H1 (cell line): Measurements from ENCODE around the gene OGFOD1. TPM values are rescaled to one million over a fixed set of nuclear protein-coding genes. Genes with fewer than 3 reads are reported as not detected.

Source experiments
- CTCF ChIA-PET: fragments of 300-600 bp; sonication (Branson Sonifier 250); formaldehyde crosslinking; loops from one replicate; lab custom pipeline; 2021; ENCODE audit not compliant: partially characterized antibody; lab: Charles Lee
- POLR2A ChIA-PET: fragments of 300-600 bp; sonication (Branson Sonifier 250); formaldehyde crosslinking; loops from one replicate; lab custom pipeline; 2021; ENCODE audit warnings: inconsistent platforms; ENCODE audit not compliant: partially characterized antibody; lab: Charles Lee
- DNase-seq, 2 experiments: peaks; one replicate each; pipeline versions ENCODE4 v3.0.0 to v3.0.0-alpha.2; 2010 to 2022; ENCODE audit warnings: low spot score in 2 of 2, low read depth in 1 of 2, mixed read lengths in 1 of 2
- FAIRE-seq: peaks from 2 replicates; lab custom pipeline; 2011; peaks lifted over from hg19 to GRCh38; lab: Jason Lieb, UNC
- H2AFZ ChIP-seq: 2 replicates; pipeline ENCODE4 v1.8.1; 2012; ENCODE audit warnings: low read length, inconsistent platforms
- H2AK5ac ChIP-seq: 2 replicates; pipeline ENCODE4 v1.6.1; 2013; ENCODE audit warnings: low read depth, low read length
- H2BK120ac ChIP-seq: replicated peaks from 2 replicates; pipeline ENCODE3; 2013; ENCODE audit warnings: low read depth, low read length, inconsistent platforms
- H2BK12ac ChIP-seq: 2 replicates; pipeline ENCODE4 v1.6.1; 2013; ENCODE audit warnings: low read depth, low read length
- H2BK15ac ChIP-seq: 2 replicates; pipeline ENCODE4 v1.6.1; 2013; ENCODE audit warnings: low read length
- H2BK20ac ChIP-seq: 2 replicates; pipeline ENCODE4 v1.6.1; 2013; ENCODE audit warnings: low read length
- H2BK5ac ChIP-seq: 2 replicates; pipeline ENCODE4 v1.6.1; 2013; ENCODE audit warnings: low read depth, low read length
- H3K14ac ChIP-seq: 2 replicates; pipeline ENCODE4 v1.6.1; 2013; ENCODE audit warnings: inconsistent platforms; ENCODE audit not compliant: insufficient read length
- H3K18ac ChIP-seq: 2 replicates; pipeline ENCODE4 v1.6.1; 2013; ENCODE audit warnings: low read length; ENCODE audit errors: extremely low read depth
- H3K23ac ChIP-seq: 2 replicates; pipeline ENCODE4 v1.6.1; 2013; ENCODE audit warnings: inconsistent platforms; ENCODE audit not compliant: insufficient read length
- H3K23me2 ChIP-seq: 2 replicates; pipeline ENCODE4 v1.6.1; 2013; ENCODE audit warnings: low read depth, low read length
- H3K27ac ChIP-seq: 2 replicates; pipeline ENCODE4 v1.6.1; 2011; ENCODE audit warnings: low read depth, low read length, inconsistent platforms
- H3K27me3 ChIP-seq, 4 experiments: replicated peaks in 1 of 4; 1 replicate in 1 of 4; 2 replicates in 3 of 4; pipeline versions ENCODE4 v1.6.1 to v1.8.1; 2011 to 2013; ENCODE audit warnings: low read length in 3 of 4, mild to moderate bottlenecking in 3 of 4, inconsistent platforms in 2 of 4, mixed read lengths in 2 of 4, moderate library complexity in 1 of 4; ENCODE audit not compliant: control insufficient read depth in 3 of 4, insufficient read depth in 3 of 4; ENCODE audit errors: extremely low read depth in 1 of 4
- H3K36me3 ChIP-seq, 4 experiments: 2 replicates each; pipeline versions ENCODE4 v1.6.1 to v1.8.1; 2011 to 2013; ENCODE audit warnings: mild to moderate bottlenecking in 4 of 4, low read length in 3 of 4, moderate library complexity in 2 of 4, control low read depth in 1 of 4, inconsistent platforms in 1 of 4; ENCODE audit not compliant: insufficient read depth in 4 of 4, control insufficient read depth in 2 of 4
- H3K4ac ChIP-seq: replicated peaks from 2 replicates; pipeline ENCODE3; 2013; ENCODE audit warnings: low read length, low read depth, mixed read lengths, inconsistent platforms; ENCODE audit not compliant: insufficient read length
- H3K4me1 ChIP-seq, 4 experiments: replicated peaks in 1 of 4; 1 replicate in 1 of 4; 2 replicates in 3 of 4; pipeline versions ENCODE4 v1.6.1 to v1.8.1; 2011 to 2013; ENCODE audit warnings: low read length in 3 of 4, inconsistent platforms in 2 of 4, mixed read lengths in 1 of 4; ENCODE audit not compliant: insufficient read depth in 4 of 4, control insufficient read depth in 3 of 4
- H3K4me2 ChIP-seq, 2 experiments: 2 replicates each; pipeline versions ENCODE4 v1.6.1 to v1.8.1; 2011 to 2013; ENCODE audit warnings: low read depth in 2 of 2, low read length in 2 of 2, control low read depth in 1 of 2, inconsistent platforms in 1 of 2, mild to moderate bottlenecking in 1 of 2; ENCODE audit not compliant: insufficient read depth in 1 of 2
- H3K4me3 ChIP-seq, 4 experiments: fragments of 200-600, 300-600 bp in 1 of 4; sonication (generic), shearing (Covaris generic), sonication (Bioruptor Twin) in 1 of 4; 2 replicates each; pipeline versions ENCODE4 v1.5.1 to v1.8.1; 2011 to 2016; ENCODE audit warnings: low read length in 4 of 4, low read depth in 3 of 4, control low read depth in 2 of 4, inconsistent platforms in 2 of 4, mild to moderate bottlenecking in 2 of 4, mixed read lengths in 1 of 4, moderate library complexity in 1 of 4; ENCODE audit not compliant: insufficient read depth in 2 of 4; ENCODE audit errors: extremely low read depth in 1 of 4
- H3K56ac ChIP-seq: replicated peaks from 2 replicates; pipeline ENCODE3; 2013; ENCODE audit warnings: low read depth, mild to moderate bottlenecking, mixed read lengths, low read length, inconsistent platforms; ENCODE audit not compliant: insufficient read length
- H3K79me1 ChIP-seq: 2 replicates; pipeline ENCODE4 v1.6.1; 2013; ENCODE audit warnings: low read depth, low read length, control low read depth
- H3K79me2 ChIP-seq, 2 experiments: 2 replicates each; pipeline versions ENCODE4 v1.6.1 to v1.8.1; 2012 to 2013; ENCODE audit warnings: low read length in 2 of 2, mild to moderate bottlenecking in 2 of 2, inconsistent platforms in 1 of 2; ENCODE audit not compliant: insufficient read depth in 2 of 2, control insufficient read depth in 1 of 2
- H3K9ac ChIP-seq, 4 experiments: replicated peaks in 1 of 4; 1 replicate in 1 of 4; 2 replicates in 3 of 4; pipeline versions ENCODE4 v1.6.1 to v1.8.1; 2011 to 2013; ENCODE audit warnings: low read depth in 3 of 4, low read length in 3 of 4, control low read depth in 2 of 4, mild to moderate bottlenecking in 2 of 4, moderate library complexity in 2 of 4, inconsistent platforms in 1 of 4; ENCODE audit errors: extremely low read depth in 1 of 4
- H3K9me3 ChIP-seq, 2 experiments: 2 replicates each; pipeline versions ENCODE4 v1.6.1 to v1.8.1; 2012 to 2013; ENCODE audit warnings: mild to moderate bottlenecking in 2 of 2, moderate library complexity in 2 of 2, control low read depth in 1 of 2, inconsistent platforms in 1 of 2, low read depth in 1 of 2, low read length in 1 of 2, mixed read lengths in 1 of 2; ENCODE audit not compliant: insufficient read depth in 2 of 2
- H4K20me1 ChIP-seq, 2 experiments: replicated peaks in 1 of 2; 2 replicates each; pipeline versions ENCODE3 to v1.8.1; 2011 to 2013; ENCODE audit warnings: inconsistent platforms in 2 of 2, low read length in 2 of 2, mild to moderate bottlenecking in 1 of 2; ENCODE audit not compliant: insufficient read depth in 2 of 2, control insufficient read depth in 1 of 2
- H4K5ac ChIP-seq: 2 replicates; pipeline ENCODE4 v1.6.1; 2013; ENCODE audit warnings: low read length, low read depth, mixed read lengths, inconsistent platforms; ENCODE audit not compliant: insufficient read length
- H4K8ac ChIP-seq: 2 replicates; pipeline ENCODE4 v1.8.0; 2013; ENCODE audit warnings: mild to moderate bottlenecking, moderate library complexity, low read length, inconsistent platforms; ENCODE audit not compliant: insufficient read depth; ENCODE audit errors: extremely low read depth
- H4K91ac ChIP-seq: replicated peaks from 2 replicates; pipeline ENCODE3; 2013; ENCODE audit warnings: low read length, mixed read lengths, inconsistent platforms; ENCODE audit not compliant: insufficient read length
- ASH2L ChIP-seq: fragments of 200-600, 300-600 bp; sonication (generic); IDR thresholded peaks from one replicate; pipeline ENCODE4 v1.7.1; 2017; ENCODE audit warnings: low read length
- CBX5 ChIP-seq: fragments of 300-800, 300-1000 bp; sonication (generic); IDR thresholded peaks from 2 replicates; pipeline ENCODE4 v1.7.1; 2016; ENCODE audit warnings: antibody characterized with exemption, low read length, low read depth
- CREB1 ChIP-seq: IDR thresholded peaks from 2 replicates; pipeline ENCODE4 v1.6.1; 2012; ENCODE audit warnings: inconsistent platforms
- CTCF ChIP-seq, 3 experiments: IDR thresholded peaks; 1 replicate in 2 of 3; 2 replicates in 1 of 3; pipeline versions ENCODE4 v1.5.1 to v1.6.1; 2011; ENCODE audit warnings: low read length in 3 of 3, mild to moderate bottlenecking in 3 of 3, inconsistent platforms in 2 of 3, low read depth in 1 of 3, moderate library complexity in 1 of 3; ENCODE audit not compliant: insufficient read depth in 1 of 3; ENCODE audit errors: control extremely low read depth in 1 of 3
- EP300 ChIP-seq, 2 experiments: IDR thresholded peaks; 1 replicate in 1 of 2; 2 replicates in 1 of 2; pipeline ENCODE4 v1.6.1; 2011 to 2012; ENCODE audit warnings: low read depth in 2 of 2, low read length in 2 of 2, mild to moderate bottlenecking in 2 of 2, borderline replicate concordance in 1 of 2, inconsistent platforms in 1 of 2, moderate library complexity in 1 of 2
- GTF2F1 ChIP-seq: IDR thresholded peaks from 2 replicates; pipeline ENCODE4 v1.6.1; 2012; ENCODE audit warnings: low read depth, low read length, improper control_type of control experiment, borderline replicate concordance
- POLR2AphosphoS5 ChIP-seq: IDR thresholded peaks from 2 replicates; pipeline ENCODE4 v1.6.1; 2011; ENCODE audit warnings: low read depth, low read length
- RXRA ChIP-seq: IDR thresholded peaks from 2 replicates; pipeline ENCODE4 v1.6.1; 2011; ENCODE audit warnings: low read depth, mild to moderate bottlenecking, low read length, moderate library complexity; ENCODE audit not compliant: insufficient read depth
- SP2 ChIP-seq: IDR thresholded peaks from 2 replicates; pipeline ENCODE4 v1.6.1; 2012; ENCODE audit warnings: mild to moderate bottlenecking, low read length, inconsistent platforms
- WGBS, 2 experiments: shearing (Covaris generic) in 1 of 2; methylation state at CpG; one replicate each; pipeline versions ENCODE4 v1.1.6 to v1.1.7; 2013 to 2015; ENCODE audit warnings: low lambda C conversion rate in 2 of 2, mixed read lengths in 2 of 2, inconsistent platforms in 1 of 2, low coverage in 1 of 2, missing lambda C conversion rate in 1 of 2; ENCODE audit not compliant: insufficient replicate concordance in 2 of 2, insufficient coverage in 1 of 2, insufficient read length in 1 of 2; ENCODE audit errors: extremely low coverage in 1 of 2, missing lambda C conversion rate in 1 of 2; 5-methylcytosine and 5-hydroxymethylcytosine counted together
- polyA plus RNA-seq, 7 experiments: library from polyadenylated mRNA; depleted of rRNA in 3 of 7; stranded (reverse) in 5 of 7; unstranded in 2 of 7; fragments of >200 nt in 5 of 7; fragments of 200-250 nt in 2 of 7; gene quantifications; 1 replicate in 5 of 7; 2 replicates in 1 of 7; 4 replicates in 1 of 7; pipeline versions ENCODE4 v1.2.1 to v1.2.3, GENCODE V29; 2011 to 2013; ENCODE audit warnings: missing spikeins in 2 of 7, mixed read lengths in 2 of 7
- total RNA-seq: library from RNA; stranded (reverse); fragmentation: NEBNext Ultra II Directional; extraction: Animal tissue kit (Norgen Biotek cat#: 25700); gene quantifications from 2 replicates; pipeline ENCODE4 v1.2.1, GENCODE V29; 2021
- TF ChIP-seq, protein P1 (sequence below): IDR thresholded peaks from 2 replicates; pipeline ENCODE4 v1.6.1; 2012; ENCODE audit warnings: low read length, inconsistent platforms

OGFOD1 gene
- total and polyA plus RNA-seq, 2 of the 8 experiments (the other 6 are each of a cell fraction or from before 2014, with no cell fraction given): 24.6 to 61.4 TPM

- Histone ChIP-seq H3K23me2 (no peaks in the 10 kb centered on the region), H3K36me3 (0 out of 8 replicates have a peak, but pooled peaks cover 0 to 3% (median 0%) of the 10 kb centered on the region in 4 experiments), H3K79me1 (0 out of 2 replicates have a peak, but pooled peaks cover 2% of the 10 kb centered on the region), H3K27ac (no peak overlapping the region), H2BK120ac (no peak overlapping the region), H4K20me1 (no peaks in the 10 kb centered on the region), H3K4me2 (0 out of 4 replicates have a peak overlapping the region, but pooled peaks of 1 of the 2 experiments have one; percentile 10), H3K9ac (no peak overlapping the region), H3K27me3 (no peaks in the 10 kb centered on the region), H3K4ac (no peak overlapping the region), H2AK5ac (no peak overlapping the region), H3K56ac (no peak overlapping the region), H3K4me1 (peaks cover 0 to 7% (median 0%) of the 10 kb centered on the region in 4 experiments; a peak in 2 of 7 replicates), H2BK5ac (no peak overlapping the region), H3K18ac (no peak overlapping the region), H2AFZ (no peak overlapping the region), H2BK12ac (no peak overlapping the region), H4K8ac (no peak overlapping the region), H3K79me2 (peaks cover 0 to 5% of the 10 kb centered on the region in 2 experiments; a peak in 1 of 4 replicates), H3K4me3 (no peak overlapping the region), H2BK20ac (no peak overlapping the region), H4K91ac (no peak overlapping the region), H2BK15ac (no peak overlapping the region), H3K23ac (no peak overlapping the region), H4K5ac (no peak overlapping the region), H3K14ac (peak overlapping the region; percentile 38), H3K9me3 (no peaks in the 10 kb centered on the region)
- FAIRE-seq: no peak
- ChIA-PET CTCF (no interaction called here), POLR2A (interaction anchor here (0.5 kb wide), 1 partner anchor 1827 kb away, joined by 3 read pairs; no protein-coding TSS in a partner anchor)
- DNase-seq: no peak
- 78% methylated on average over 5 of the region's 5 CpGs; no CpG with 5 or more reads in 1 of the 2 experiments for WGBS, 2 experiments
- no peak for TF ChIP-seq CBX5
- TF ChIP-seq POLR2AphosphoS5: no peak
- no peak for TF ChIP-seq RXRA
- TF ChIP-seq GTF2F1: no peak
- TF ChIP-seq, protein P1, sequence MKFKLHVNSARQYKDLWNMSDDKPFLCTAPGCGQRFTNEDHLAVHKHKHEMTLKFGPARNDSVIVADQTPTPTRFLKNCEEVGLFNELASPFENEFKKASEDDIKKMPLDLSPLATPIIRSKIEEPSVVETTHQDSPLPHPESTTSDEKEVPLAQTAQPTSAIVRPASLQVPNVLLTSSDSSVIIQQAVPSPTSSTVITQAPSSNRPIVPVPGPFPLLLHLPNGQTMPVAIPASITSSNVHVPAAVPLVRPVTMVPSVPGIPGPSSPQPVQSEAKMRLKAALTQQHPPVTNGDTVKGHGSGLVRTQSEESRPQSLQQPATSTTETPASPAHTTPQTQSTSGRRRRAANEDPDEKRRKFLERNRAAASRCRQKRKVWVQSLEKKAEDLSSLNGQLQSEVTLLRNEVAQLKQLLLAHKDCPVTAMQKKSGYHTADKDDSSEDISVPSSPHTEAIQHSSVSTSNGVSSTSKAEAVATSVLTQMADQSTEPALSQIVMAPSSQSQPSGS: no peak
- no peak for TF ChIP-seq CREB1
- no peak for TF ChIP-seq SP2
- TF ChIP-seq CTCF (IDR thresholded peaks at IDR 0.05; ENCODE audit: control extremely low read depth in 1 of 3, insufficient read depth in 1 of 3, low read depth in 1 of 3, low read length in 3 of 3): no peak
- no peak for TF ChIP-seq ASH2L
- TF ChIP-seq EP300 (IDR thresholded peaks at IDR 0.05; ENCODE audit: borderline replicate concordance in 1 of 2, low read depth in 2 of 2, low read length in 2 of 2): no peak
Measured at GRCh38 chr16:56414366-56414765, 37.0 kb upstream of the OGFOD1 start.
